Measurements from ENCODE around the gene FAM217A. TPM values are rescaled to one million over a fixed set of nuclear protein-coding genes. Genes with fewer than 3 reads are reported as not detected.

The FAM217A gene
- total RNA-seq, 1 donor, result not detected

DNA sequence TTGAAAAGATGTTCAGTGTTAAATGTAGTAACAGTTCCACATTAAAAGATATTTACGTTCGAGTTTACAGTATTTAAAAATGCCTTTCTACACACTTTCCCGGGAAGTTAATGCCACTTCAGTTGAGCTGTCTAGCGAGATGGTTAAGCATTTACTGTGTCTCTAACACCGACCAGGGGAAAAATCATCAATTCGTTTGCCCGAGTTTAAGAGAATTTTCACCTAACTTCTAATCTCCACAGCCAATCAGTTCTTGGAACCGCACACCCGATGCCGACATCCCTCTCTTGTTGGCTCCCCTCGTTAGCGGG, 58.2 kb downstream of the FAM217A start:
- TF ChIP-seq, protein P1, sequence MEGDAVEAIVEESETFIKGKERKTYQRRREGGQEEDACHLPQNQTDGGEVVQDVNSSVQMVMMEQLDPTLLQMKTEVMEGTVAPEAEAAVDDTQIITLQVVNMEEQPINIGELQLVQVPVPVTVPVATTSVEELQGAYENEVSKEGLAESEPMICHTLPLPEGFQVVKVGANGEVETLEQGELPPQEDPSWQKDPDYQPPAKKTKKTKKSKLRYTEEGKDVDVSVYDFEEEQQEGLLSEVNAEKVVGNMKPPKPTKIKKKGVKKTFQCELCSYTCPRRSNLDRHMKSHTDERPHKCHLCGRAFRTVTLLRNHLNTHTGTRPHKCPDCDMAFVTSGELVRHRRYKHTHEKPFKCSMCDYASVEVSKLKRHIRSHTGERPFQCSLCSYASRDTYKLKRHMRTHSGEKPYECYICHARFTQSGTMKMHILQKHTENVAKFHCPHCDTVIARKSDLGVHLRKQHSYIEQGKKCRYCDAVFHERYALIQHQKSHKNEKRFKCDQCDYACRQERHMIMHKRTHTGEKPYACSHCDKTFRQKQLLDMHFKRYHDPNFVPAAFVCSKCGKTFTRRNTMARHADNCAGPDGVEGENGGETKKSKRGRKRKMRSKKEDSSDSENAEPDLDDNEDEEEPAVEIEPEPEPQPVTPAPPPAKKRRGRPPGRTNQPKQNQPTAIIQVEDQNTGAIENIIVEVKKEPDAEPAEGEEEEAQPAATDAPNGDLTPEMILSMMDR (IDR thresholded peaks at IDR 0.05; ENCODE audit: extremely low read depth, low read depth, low read length), result no peak
- Histone ChIP-seq H3K27ac (ENCODE audit: low read depth, low read length) (peak overlapping the region; percentile 89), H3K79me2 (ENCODE audit: insufficient read depth, low read length) (peaks cover 69% of the 10 kb centered on the region), H3K36me3 (ENCODE audit: insufficient read depth, low read length) (no peaks in the 10 kb centered on the region), H3K4me2 (ENCODE audit: insufficient read depth, low read length) (peak overlapping the region; percentile 83), H3K4me3 (ENCODE audit: insufficient read depth, low read length) (peak overlapping the region; percentile 92), H3K27me3 (ENCODE audit: insufficient read depth, low read length) (no peaks in the 10 kb centered on the region), H2AFZ (ENCODE audit: low read length) (peak overlapping the region; percentile 86), H3K4me1 (ENCODE audit: insufficient read depth, low read length) (peaks cover 23% of the 10 kb centered on the region), H3K9me3 (ENCODE audit: low read depth, low read length) (no peaks in the 10 kb centered on the region), H4K20me1 (ENCODE audit: insufficient read depth, low read length) (peaks cover 28% of the 10 kb centered on the region)
- DNase-seq (ENCODE audit: insufficient read length, low spot score, missing footprints), result peak; percentile 14

DNA sequence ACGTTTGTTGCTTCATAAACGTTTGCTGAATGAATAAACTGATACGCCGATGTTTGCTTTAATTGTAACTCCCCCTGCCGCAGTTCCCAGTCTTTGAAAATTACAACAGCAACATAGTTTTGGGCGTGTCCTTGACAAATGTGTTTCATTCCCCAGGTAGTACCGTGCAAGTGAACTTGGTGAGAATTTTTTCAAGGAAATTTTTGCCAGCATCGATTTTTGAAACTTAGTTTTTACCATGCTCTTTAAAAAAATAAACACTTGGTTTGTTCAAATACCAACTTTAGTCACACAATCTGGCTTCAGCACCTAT, 60.1 kb downstream of the FAM217A start:
- Histone ChIP-seq H3K79me2 (ENCODE audit: insufficient read depth, low read length) (peaks cover 69% of the 10 kb centered on the region), H3K4me2 (ENCODE audit: insufficient read depth, low read length) (peak overlapping the region; percentile 96), H2AFZ (ENCODE audit: low read length) (peak overlapping the region; percentile 96), H4K20me1 (ENCODE audit: insufficient read depth, low read length) (peaks cover 18% of the 10 kb centered on the region), H3K27ac (ENCODE audit: low read depth, low read length) (peak overlapping the region; percentile 92), H3K4me1 (ENCODE audit: insufficient read depth, low read length) (peaks cover 23% of the 10 kb centered on the region), H3K9me3 (ENCODE audit: low read depth, low read length) (no peaks in the 10 kb centered on the region), H3K4me3 (ENCODE audit: insufficient read depth, low read length) (peak overlapping the region; percentile 87), H3K36me3 (ENCODE audit: insufficient read depth, low read length) (no peaks in the 10 kb centered on the region), H3K27me3 (ENCODE audit: insufficient read depth, low read length) (no peaks in the 10 kb centered on the region)
- DNase-seq (ENCODE audit: insufficient read length, low spot score, missing footprints), result no peak
- TF ChIP-seq, protein P1 (IDR thresholded peaks at IDR 0.05; ENCODE audit: extremely low read depth, low read depth, low read length), result no peak

Other genes starting within 250 kb of the FAM217A start
- 7.1 and 8.0 TPM in 2 replicates for gene FAM50B, start 229.8 kb downstream of the FAM217A start, total RNA-seq
- 76.0 and 89.0 TPM in 2 replicates for gene ECI2, start 56.4 kb upstream of the FAM217A start, total RNA-seq